GM18951 (cell line): ENCODE results near the gene MT1B.
A peak's percentile ranks its signal among the peaks of the same experiment; 100 is the strongest.
"Not testable (repeated sequence)": the region's sequence is repeated elsewhere in the genome, so short reads cannot be mapped to it uniquely, and the experiment has no call there.

Source experiments
- POLR2A ChIP-seq: IDR thresholded peaks from 4 replicates; pipeline ENCODE4 v1.6.1; 2011; ENCODE audit warnings: mild to moderate bottlenecking; ENCODE audit not compliant: insufficient read length, insufficient read depth; ENCODE audit errors: extremely low read depth
- in situ Hi-C: fragments of 300-500 bp; cut with MboI; formaldehyde crosslinking; loops from one replicate; pipeline ENCODE4 v1.12.0; 2022; ENCODE audit warnings: low sequenced_read_pairs, mixed read lengths, inconsistent platforms; ENCODE audit not compliant: unreplicated experiment

Gene MT1B

GRCh38 chr16:56672761-56673536, 21.3 kb downstream of the MT1B start:
- in situ Hi-C loops: no loop called here
- TF ChIP-seq POLR2A: no peak

- in situ Hi-C loops: no loop called here
- no peak for TF ChIP-seq POLR2A
Observed at GRCh38 chr16:56673921-56674320, 22.2 kb downstream of the MT1B start.

DNA sequence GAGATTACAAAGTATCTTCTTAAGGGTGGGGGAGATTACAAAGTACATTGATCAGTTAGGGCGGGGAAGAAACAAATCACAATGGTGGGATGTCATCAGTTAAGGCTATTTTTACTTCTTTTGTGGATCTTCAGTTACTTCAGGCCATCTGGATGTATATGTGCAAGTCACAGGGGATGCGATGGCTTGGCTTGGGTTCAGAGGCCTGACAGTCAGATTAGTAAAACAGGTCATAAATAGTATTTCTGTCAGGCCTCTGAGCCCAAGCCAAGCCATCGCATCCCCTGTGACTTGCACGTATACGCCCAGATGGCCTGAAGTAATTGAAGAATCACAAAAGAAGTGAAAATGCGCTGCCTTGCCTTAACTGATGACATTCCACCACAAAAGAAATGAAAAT, 22.9 kb downstream of the MT1B start:
- in situ Hi-C loops: not testable (repeated sequence)

GRCh38 chr16:56675685-56676210, 24.1 kb downstream of the MT1B start:
- in situ Hi-C loops: no loop called here

DNA sequence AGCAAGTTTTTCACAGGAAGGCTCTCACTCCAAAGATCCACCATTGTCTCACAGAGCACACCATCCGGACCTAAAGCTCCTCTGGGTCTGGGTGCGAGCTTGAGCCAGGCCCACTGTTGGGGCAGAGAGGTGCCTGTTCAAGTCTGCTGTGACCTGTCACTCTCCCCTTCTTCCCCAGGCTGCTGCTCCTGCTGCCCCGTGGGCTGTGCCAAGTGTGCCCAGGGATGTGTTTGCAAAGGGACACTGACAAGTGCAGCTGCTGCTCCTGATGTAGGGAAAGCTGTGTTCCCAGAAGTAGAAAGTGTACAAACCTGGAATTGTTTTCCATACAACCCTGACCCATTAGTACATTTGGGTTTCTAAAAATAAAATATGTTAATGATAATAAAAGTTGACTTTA, 25.8 kb downstream of the MT1B start:
- in situ Hi-C loops: no loop called here
- no peak for TF ChIP-seq POLR2A

More at GRCh38 chr16:56675685-56676210, 24.1 kb downstream of the MT1B start:
- no peak for TF ChIP-seq POLR2A

GRCh38 chr16:56679078-56679730, 27.5 kb downstream of the MT1B start:
- no peak for TF ChIP-seq POLR2A

GRCh38 chr16:56679818-56680217, 28.1 kb downstream of the MT1B start:
- in situ Hi-C loops: no loop called here
- TF ChIP-seq POLR2A: no peak

More at GRCh38 chr16:56679078-56679730, 27.5 kb downstream of the MT1B start:
- in situ Hi-C loops: no loop called here

DNA sequence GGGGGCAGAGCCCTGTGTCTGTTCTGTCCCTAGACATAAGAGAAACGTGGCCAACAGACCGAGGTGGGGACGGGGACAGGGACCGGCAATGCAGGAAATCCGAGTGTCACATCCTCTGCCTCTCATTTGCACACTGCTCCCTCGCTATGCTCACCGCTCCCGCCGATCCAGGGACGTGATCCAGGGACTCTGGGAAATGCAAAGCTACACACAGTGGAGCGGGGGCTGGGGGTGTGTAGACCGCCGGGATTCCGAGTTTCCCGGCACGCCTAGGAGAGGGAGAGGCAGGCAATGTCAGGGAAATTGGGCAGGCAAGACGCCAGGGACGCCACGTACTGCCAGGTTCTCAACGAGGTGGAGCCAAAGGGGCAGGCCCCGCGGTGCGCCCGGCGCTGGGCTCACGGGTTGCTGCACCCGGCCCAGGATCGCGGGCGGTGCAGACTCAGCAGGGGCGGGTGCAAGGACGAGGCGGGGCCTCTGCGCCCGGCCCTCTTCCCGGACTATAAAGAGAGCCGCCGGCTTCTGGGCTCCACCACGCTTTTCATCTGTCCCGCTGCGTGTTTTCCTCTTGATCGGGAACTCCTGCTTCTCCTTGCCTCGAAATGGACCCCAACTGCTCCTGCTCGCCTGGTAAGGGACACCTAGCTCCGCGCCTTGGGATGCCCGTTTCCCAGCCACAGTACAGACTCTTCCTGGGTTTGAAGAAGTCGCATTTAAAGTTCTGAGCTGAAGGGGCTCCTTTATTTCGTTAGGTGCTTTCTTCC, 30.4 kb downstream of the MT1B start, which contains the start of gene MT1X:
Gene MT1X, plus strand, starts transcription at position 532 of the 764 bp plus-strand sequence. Its CDS starts 71 bp downstream, at position 603.
- peak; percentile 97 for TF ChIP-seq POLR2A
- in situ Hi-C loops: no loop called here

DNA sequence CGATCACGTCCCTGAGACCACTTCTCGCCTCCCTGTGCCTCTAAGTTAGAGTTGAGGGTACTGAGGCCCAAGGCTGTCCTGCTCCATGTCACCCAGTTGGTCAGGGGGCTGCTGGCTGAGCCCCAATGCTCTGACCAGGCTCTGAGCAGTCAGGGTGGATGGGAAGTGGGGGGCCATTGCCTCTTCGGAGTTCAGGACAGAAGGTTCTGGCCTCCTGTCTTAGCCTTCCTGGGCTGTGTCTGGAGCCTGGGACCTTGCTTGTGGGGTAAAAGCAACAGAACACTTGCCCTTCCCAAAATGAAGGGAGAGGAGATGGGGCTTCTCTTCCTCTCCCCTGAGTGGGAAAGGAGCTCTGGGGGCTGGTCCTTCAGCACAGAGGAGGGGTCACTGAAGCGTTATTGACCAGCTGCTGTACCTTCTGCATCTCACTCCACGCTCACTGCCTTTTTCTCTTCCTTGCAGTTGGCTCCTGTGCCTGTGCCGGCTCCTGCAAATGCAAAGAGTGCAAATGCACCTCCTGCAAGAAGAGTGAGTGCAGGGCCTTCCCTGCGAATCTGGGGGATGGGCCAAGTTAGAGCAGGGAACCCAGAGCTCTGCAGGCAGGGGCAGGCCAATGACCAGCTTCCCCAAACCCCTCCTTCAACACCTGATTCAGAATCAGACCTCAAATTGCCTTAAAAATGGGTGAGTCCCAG, 31.2 kb downstream of the MT1B start:
- no peak for TF ChIP-seq POLR2A
- in situ Hi-C loops: no loop called here

DNA sequence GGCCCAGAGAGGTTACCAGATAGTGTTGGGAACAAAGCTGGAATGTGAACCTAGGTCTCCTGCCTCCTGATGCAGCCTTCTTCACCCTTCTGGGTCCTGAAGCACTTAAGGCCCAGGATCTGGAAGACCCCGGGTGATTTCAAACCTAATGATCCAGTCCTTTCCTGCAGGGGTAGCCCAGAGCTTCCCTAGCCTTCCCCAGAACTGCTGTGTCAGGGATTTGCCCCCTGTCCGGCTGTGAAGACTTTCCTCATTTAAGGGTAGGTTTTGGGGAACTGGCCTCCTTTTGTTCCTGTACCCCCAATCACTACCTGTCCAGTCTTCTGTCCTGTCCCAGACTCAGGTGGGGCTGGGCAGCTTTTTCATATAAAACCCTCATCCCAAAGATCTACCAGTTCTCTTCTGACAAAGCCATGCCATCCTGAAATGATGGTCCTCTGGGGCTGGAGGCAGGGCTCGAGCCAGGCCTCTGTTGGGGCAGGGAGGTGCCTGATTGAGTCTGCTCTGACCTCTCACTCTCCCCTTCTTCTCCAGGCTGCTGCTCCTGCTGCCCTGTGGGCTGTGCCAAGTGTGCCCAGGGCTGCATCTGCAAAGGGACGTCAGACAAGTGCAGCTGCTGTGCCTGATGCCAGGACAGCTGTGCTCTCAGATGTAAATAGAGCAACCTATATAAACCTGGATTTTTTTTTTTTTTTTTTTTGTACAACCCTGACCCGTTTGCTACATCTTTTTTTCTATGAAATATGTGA, 31.9 kb downstream of the MT1B start:
- TF ChIP-seq POLR2A: no peak
- in situ Hi-C loops: no loop called here

- no peak for TF ChIP-seq POLR2A
- in situ Hi-C loops: no loop called here
Observed at GRCh38 chr16:56684256-56684925, 32.7 kb downstream of the MT1B start.
